Left lung (tissue), 10 donors: ENCODE data around the gene KLHDC3. TPM values are rescaled to one million over a fixed set of nuclear protein-coding genes. Genes with fewer than 3 reads are reported as not detected.

ENCODE experiments used
- ATAC-seq: fragments of 200-7000 bp; cut with Tn5 transposase; one replicate; pipeline ENCODE4 v1.9.1; 2020; ENCODE audit warnings: moderate library complexity
- DNase-seq, 4 donors: peaks; one replicate each; pipeline ENCODE4 v3.0.0-alpha.2; 2013 to 2020
- H3K27ac ChIP-seq, 2 donors: fragments of 200-600 bp; sonication (generic) in 1 of 2; one replicate each; pipeline versions ENCODE4 v1.5.0 to v1.8.0; 2020 to 2021
- H3K27me3 ChIP-seq, 2 donors: fragments of 200-600 bp; sonication (generic) in 1 of 2; one replicate each; pipeline versions ENCODE4 v1.5.0 to v1.8.0; 2020 to 2021
- H3K36me3 ChIP-seq, 2 donors: fragments of 200-600 bp; sonication (generic) in 1 of 2; one replicate each; pipeline versions ENCODE4 v1.5.0 to v1.8.0; 2020 to 2021
- H3K4me1 ChIP-seq, 2 donors: fragments of 200-600 bp; one replicate each; pipeline ENCODE4 v1.8.0; 2021
- H3K4me3 ChIP-seq, 2 donors: fragments of 200-600 bp; sonication (generic) in 1 of 2; one replicate each; pipeline versions ENCODE4 v1.5.0 to v1.8.0; 2020 to 2021; ENCODE audit warnings: mild to moderate bottlenecking in 1 of 2
- H3K9me3 ChIP-seq, 2 donors: fragments of 200-600 bp; sonication (generic) in 1 of 2; one replicate each; pipeline versions ENCODE4 v1.5.0 to v1.8.0; 2020 to 2021
- CTCF ChIP-seq, 2 donors: fragments of 200-600 bp; sonication (generic) in 1 of 2; IDR thresholded peaks; one replicate each; pipeline versions ENCODE4 v1.5.0 to v1.8.0; 2021; ENCODE audit warnings: antibody characterized with exemption in 2 of 2
- intact Hi-C, 2 donors: fragments of 100-400 bp; cut with DNase I; formaldehyde crosslinking; loops; one replicate each; pipeline versions ENCODE4 v1.11.2 to v1.14.2; 2022
- polyA plus RNA-seq, 6 donors: library from polyadenylated mRNA; unstranded; fragments of 120-200 nt; gene quantifications; one replicate each; pipeline ENCODE4 v1.2.1, GENCODE V29; 2013; ENCODE audit not compliant: insufficient read length in 6 of 6
- total RNA-seq, 2 donors: library from RNA; stranded (reverse); fragmentation: NEBNext Ultra II Directional; extraction: Animal tissue kit (Norgen Biotek cat#: 25700); gene quantifications; one replicate each; pipeline ENCODE4 v1.2.1, GENCODE V29; 2021
- donor health status: DM: no; HTN: yes; CAD: no.
- donor health status: DM: no; HTN: no; CAD: no.

KLHDC3 gene
- total and polyA plus RNA-seq, 8 donors: 50.5 to 110 (median 97.1) TPM

- DNase-seq (peak; percentile 97 to 99 (median 98)), ATAC-seq (peak; percentile 95)
- Histone ChIP-seq H3K4me3 (peak within 1 kb of the TSS; percentile 78 to 83), H3K27me3 (no peaks in the 10 kb centered on the region), H3K9me3 (no peaks in the 10 kb centered on the region), H3K36me3 (peaks cover 0 to 43% of the 10 kb centered on the region in 2 donors), H3K27ac (peak within 1 kb of the TSS; percentile 86 to 90), H3K4me1 (peaks cover 15 to 33% of the 10 kb centered on the region in 2 donors)
- intact Hi-C loops: no loop called here
- no peak for TF ChIP-seq CTCF (IDR thresholded peaks at IDR 0.05)
Observed at GRCh38 chr6:43059168-43060033, 45.4 kb downstream of the KLHDC3 start, which contains the start of the genes KLC4 and MRPL2. Gene KLC4, plus strand, starts transcription at chr6:43059631. Its CDS starts 1,705 bp downstream, at chr6:43061336. Gene MRPL2, minus strand, starts transcription at chr6:43059434. Its CDS starts 53 bp downstream, at chr6:43059381.

- Histone ChIP-seq H3K4me1 (peaks cover 15 to 29% of the 10 kb centered on the region in 2 donors), H3K36me3 (peaks cover 0 to 38% of the 10 kb centered on the region in 2 donors), H3K27ac (peak overlapping the region; percentile 86 to 90), H3K4me3 (peak overlapping the region; percentile 78 to 83), H3K9me3 (no peaks in the 10 kb centered on the region), H3K27me3 (no peaks in the 10 kb centered on the region)
- ATAC-seq (peak; percentile 68), DNase-seq (peak in 2 of 4 donors; percentile 17 to 62)
- intact Hi-C loops: no loop called here
- TF ChIP-seq CTCF (IDR thresholded peaks at IDR 0.05): no peak
Observed at GRCh38 chr6:43060034-43060754, 46.1 kb downstream of the KLHDC3 start.

- ATAC-seq (no peak), DNase-seq (no peak)
- H3K27me3 ChIP-seq: no peaks in the 10 kb centered on the region
- intact Hi-C loops: no loop called here
- H3K4me1 ChIP-seq: peaks cover 15 to 29% of the 10 kb centered on the region in 2 donors
- TF ChIP-seq CTCF (IDR thresholded peaks at IDR 0.05): no peak
- no peaks in the 10 kb centered on the region for H3K9me3 ChIP-seq
- H3K27ac ChIP-seq: peak overlapping the region in 1 of 2 donors; percentile 86
- peaks cover 0 to 38% of the 10 kb centered on the region in 2 donors for H3K36me3 ChIP-seq
- H3K4me3 ChIP-seq: peak overlapping the region; percentile 78 to 83
Observed at GRCh38 chr6:43060755-43061633, 46.9 kb downstream of the KLHDC3 start.

- H3K27me3 ChIP-seq: no peaks in the 10 kb centered on the region
Observed at GRCh38 chr6:43061861-43062260, 47.8 kb downstream of the KLHDC3 start.

More at GRCh38 chr6:43061861-43062260, 47.8 kb downstream of the KLHDC3 start:
- Histone ChIP-seq H3K27ac (no peak overlapping the region), H3K36me3 (peaks cover 0 to 38% of the 10 kb centered on the region in 2 donors), H3K9me3 (no peaks in the 10 kb centered on the region), H3K4me3 (no peak overlapping the region), H3K4me1 (peaks cover 15 to 29% of the 10 kb centered on the region in 2 donors)
- TF ChIP-seq CTCF (IDR thresholded peaks at IDR 0.05): no peak
- intact Hi-C loops: no loop called here
- DNase-seq (no peak), ATAC-seq (no peak)
